SU-DHL-6 (cell line): ENCODE data around the gene YKT6.

ENCODE experiments used
- H2AFZ ChIP-seq: fragments of 200-600 bp; sonication (generic); 2 replicates; pipeline ENCODE4 v1.6.1; 2014; ENCODE audit warnings: low read depth, mild to moderate bottlenecking, moderate library complexity, mixed read lengths, antibody characterized with exemption, low read length; ENCODE audit not compliant: severe bottlenecking
- H3F3A ChIP-seq: fragments of 200-600 bp; shearing (Covaris generic); 2 replicates; pipeline ENCODE4 v1.6.0; 2016; ENCODE audit warnings: antibody characterized with exemption, mild to moderate bottlenecking; ENCODE audit not compliant: insufficient read depth
- H3K27ac ChIP-seq: fragments of 200-600 bp; sonication (generic); 2 replicates; pipeline ENCODE4 v1.5.1; 2016; ENCODE audit warnings: low read depth, mild to moderate bottlenecking, low read length, moderate library complexity, mixed read lengths
- H3K27me3 ChIP-seq: fragments of 200-600 bp; sonication (generic), shearing (Covaris generic); 2 replicates; pipeline ENCODE4 v1.6.0; 2014; ENCODE audit warnings: mild to moderate bottlenecking, low read length
- H3K36me3 ChIP-seq: fragments of 200-600 bp; sonication (generic); 2 replicates; pipeline ENCODE4 v1.6.1; 2014; ENCODE audit warnings: mild to moderate bottlenecking, low read length, mixed read lengths
- H3K4me2 ChIP-seq: fragments of 300-600, 200-600 bp; shearing (Covaris generic), sonication (generic); 2 replicates; pipeline ENCODE4 v1.6.0; 2014; ENCODE audit warnings: low read length, low read depth, mild to moderate bottlenecking; ENCODE audit not compliant: poor library complexity, severe bottlenecking
- H3K4me3 ChIP-seq: fragments of 200-600 bp; sonication (generic); 2 replicates; pipeline ENCODE4 v1.5.1; 2014; ENCODE audit warnings: antibody characterized with exemption, low read length, mild to moderate bottlenecking, mixed read lengths; ENCODE audit not compliant: insufficient read depth, poor library complexity, severe bottlenecking
- H3K79me2 ChIP-seq: fragments of 200-600 bp; sonication (generic); 2 replicates; pipeline ENCODE4 v1.6.1; 2014; ENCODE audit warnings: mild to moderate bottlenecking, low read length, moderate library complexity; ENCODE audit not compliant: insufficient read depth
- H3K9ac ChIP-seq: fragments of 200-600 bp; sonication (generic); 2 replicates; pipeline ENCODE4 v1.7.0; 2014; ENCODE audit warnings: mild to moderate bottlenecking, low read length
- H3K9me2 ChIP-seq: fragments of 200-600 bp; sonication (generic); replicated peaks from 2 replicates; pipeline ENCODE4 v1.6.1; 2014; ENCODE audit warnings: low read length; ENCODE audit not compliant: insufficient read depth
- H3K9me3 ChIP-seq: fragments of 200-600 bp; sonication (generic); 2 replicates; pipeline ENCODE4 v1.6.1; 2014; ENCODE audit warnings: low read length, mixed read lengths; ENCODE audit not compliant: insufficient read depth
- H4K20me1 ChIP-seq: fragments of 200-600 bp; sonication (generic); 2 replicates; pipeline ENCODE4 v1.6.1; 2014; ENCODE audit warnings: low read depth, mild to moderate bottlenecking, antibody characterized with exemption, low read length, moderate library complexity, mixed read lengths
- CTCF ChIP-seq: fragments of 200-600 bp; sonication (generic); IDR thresholded peaks from one replicate; pipeline ENCODE4 v1.5.1; 2017; ENCODE audit warnings: antibody characterized with exemption, mild to moderate bottlenecking, low read length, moderate library complexity; ENCODE audit not compliant: insufficient read depth, poor library complexity, severe bottlenecking
- EZH2phosphoT487 ChIP-seq: fragments of 200-600 bp; sonication (generic), shearing (Covaris generic); conservative IDR thresholded peaks from 2 replicates; pipeline ENCODE4 v1.6.1; 2018; ENCODE audit warnings: mild to moderate bottlenecking, antibody characterized with exemption, low read length, moderate library complexity, mixed read lengths

The YKT6 gene

GRCh38 chr7:44194562-44195145 lies 6.1 kb upstream of the YKT6 start:
- Histone ChIP-seq H3K27ac (no peak overlapping the region), H3K79me2 (no peaks in the 10 kb centered on the region), H3K9ac (no peak overlapping the region), H3K27me3 (no peaks in the 10 kb centered on the region), H3F3A (no peaks in the 10 kb centered on the region), H3K4me2 (no peak overlapping the region), H3K9me2 (no peaks in the 10 kb centered on the region), H4K20me1 (no peaks in the 10 kb centered on the region), H3K4me3 (no peak overlapping the region), H3K36me3 (no peaks in the 10 kb centered on the region), H2AFZ (no peak overlapping the region), H3K9me3 (no peaks in the 10 kb centered on the region)
- TF ChIP-seq EZH2phosphoT487 = no peak
- no peak for TF ChIP-seq CTCF

- no peak for TF ChIP-seq CTCF
- TF ChIP-seq EZH2phosphoT487 = no peak
- Histone ChIP-seq H3K36me3 (no peaks in the 10 kb centered on the region), H3K27ac (no peak overlapping the region), H3K4me3 (no peak overlapping the region), H3K4me2 (no peak overlapping the region), H4K20me1 (no peaks in the 10 kb centered on the region), H2AFZ (no peak overlapping the region), H3K9me2 (no peaks in the 10 kb centered on the region), H3K79me2 (peaks cover under 1% of the 10 kb centered on the region; the same call in 1 of the 2 replicates), H3K9ac (no peak overlapping the region), H3K27me3 (no peaks in the 10 kb centered on the region), H3F3A (no peaks in the 10 kb centered on the region), H3K9me3 (no peaks in the 10 kb centered on the region)
Observed at GRCh38 chr7:44195889-44196288, 4.9 kb upstream of the YKT6 start.

- Histone ChIP-seq H3F3A (no peaks in the 10 kb centered on the region), H4K20me1 (peaks cover under 1% of the 10 kb centered on the region; the same call in 1 of the 2 replicates), H3K9me2 (no peaks in the 10 kb centered on the region), H3K9me3 (no peaks in the 10 kb centered on the region), H3K36me3 (no peaks in the 10 kb centered on the region), H3K79me2 (peaks cover 6% of the 10 kb centered on the region), H3K9ac (no peak overlapping the region), H2AFZ (no peak overlapping the region), H3K4me2 (no peak overlapping the region), H3K27me3 (no peaks in the 10 kb centered on the region), H3K4me3 (no peak overlapping the region), H3K27ac (no peak overlapping the region)
- TF ChIP-seq CTCF (peak; percentile 70), EZH2phosphoT487 (no peak)
Observed at GRCh38 chr7:44196450-44196872, 4.3 kb upstream of the YKT6 start.
